GM12891 (cell line): Measurements from ENCODE around the gene KRTAP10-8.

Experiments used
- POLR2A ChIP-seq: IDR thresholded peaks from 2 replicates; pipeline ENCODE4 v1.6.1; 2011; ENCODE audit warnings: low read depth, low read length, control low read depth
- POLR2AphosphoS5 ChIP-seq: IDR thresholded peaks from 2 replicates; pipeline ENCODE4 v1.6.1; 2011; ENCODE audit warnings: low read depth, low read length, control low read depth
- SPI1 ChIP-seq: IDR thresholded peaks from 2 replicates; pipeline ENCODE4 v1.6.1; 2011; ENCODE audit warnings: low read depth, low read length, control low read depth
- TAF1 ChIP-seq: IDR thresholded peaks from 2 replicates; pipeline ENCODE4 v1.6.1; 2011; ENCODE audit warnings: low read depth, low read length, control low read depth

GRCh38 chr21:44616591-44616926, 4.7 kb downstream of the KRTAP10-8 start:
- no peak for TF ChIP-seq POLR2A
- no peak for TF ChIP-seq SPI1
- TF ChIP-seq TAF1: no peak
- TF ChIP-seq POLR2AphosphoS5: no peak
